HG02840 (cell line): ENCODE results near the gene ELMO1.

ENCODE experiments used
- ATAC-seq: cut with Tn5 transposase; IDR thresholded peaks from one replicate; pipeline ENCODE4 v1.9.1; 2021; ENCODE audit warnings: mild to moderate bottlenecking, moderate library complexity, moderate number of reproducible peaks; ENCODE audit not compliant: unreplicated experiment, low FRiP score

ELMO1 gene

GRCh38 chr7:36878288-36878687 lies 570.4 kb downstream of the ELMO1 start:
- no peak for ATAC-seq

GRCh38 chr7:36875794-36876193 lies 572.9 kb downstream of the ELMO1 start:
- no peak for ATAC-seq

GRCh38 chr7:36874041-36874440 lies 574.6 kb downstream of the ELMO1 start:
- no peak for ATAC-seq

- ATAC-seq, result no peak
Measured at GRCh38 chr7:36871863-36872262, 576.8 kb downstream of the ELMO1 start.

- no peak for ATAC-seq
Measured at GRCh38 chr7:36871355-36871738, 577.3 kb downstream of the ELMO1 start.

GRCh38 chr7:36870625-36871354 lies 577.9 kb downstream of the ELMO1 start:
- no peak for ATAC-seq

- no peak for ATAC-seq
Measured at GRCh38 chr7:36868727-36869411, 579.8 kb downstream of the ELMO1 start.

GRCh38 chr7:36865019-36865418 lies 583.6 kb downstream of the ELMO1 start:
- no peak for ATAC-seq

- no peak for ATAC-seq
Measured at GRCh38 chr7:36863901-36864701, 584.6 kb downstream of the ELMO1 start.

GRCh38 chr7:36862771-36863261 lies 585.8 kb downstream of the ELMO1 start:
- ATAC-seq, result no peak

GRCh38 chr7:36861656-36862055 lies 587.0 kb downstream of the ELMO1 start:
- ATAC-seq, result no peak

GRCh38 chr7:36860681-36861080 lies 588.0 kb downstream of the ELMO1 start:
- ATAC-seq, result no peak

GRCh38 chr7:36855330-36855729 lies 593.3 kb downstream of the ELMO1 start:
- no peak for ATAC-seq

- no peak for ATAC-seq
Measured at GRCh38 chr7:36854652-36855051, 594.0 kb downstream of the ELMO1 start.

GRCh38 chr7:36852931-36853330 lies 595.7 kb downstream of the ELMO1 start:
- ATAC-seq, result no peak

GRCh38 chr7:36852017-36852416 lies 596.6 kb downstream of the ELMO1 start:
- ATAC-seq, result no peak

GRCh38 chr7:36851382-36851781 lies 597.3 kb downstream of the ELMO1 start:
- no peak for ATAC-seq

GRCh38 chr7:36847946-36848345 lies 600.7 kb downstream of the ELMO1 start:
- ATAC-seq, result no peak

GRCh38 chr7:36844374-36844773 lies 604.3 kb downstream of the ELMO1 start:
- ATAC-seq, result no peak

GRCh38 chr7:36840904-36841303 lies 607.8 kb downstream of the ELMO1 start:
- no peak for ATAC-seq

- ATAC-seq, result no peak
Measured at GRCh38 chr7:36838616-36839225, 609.9 kb downstream of the ELMO1 start.
